Right cardiac atrium (tissue), 5 donors: Measurements from ENCODE around the gene FGF7. TPM values are rescaled to one million over a fixed set of nuclear protein-coding genes. Genes with fewer than 3 reads are reported as not detected.
A peak's percentile ranks its signal among the peaks of the same experiment; 100 is the strongest.

ENCODE experiments used
- ATAC-seq, 2 donors: fragments of 200-7000 bp; cut with Tn5 transposase; one replicate each; pipeline versions ENCODE4 v1.8.0 to v1.9.1; 2020; ENCODE audit warnings: moderate library complexity in 2 of 2, mild to moderate bottlenecking in 1 of 2
- DNase-seq, 3 donors: peaks; one replicate each; pipeline ENCODE4 v3.0.0-alpha.2; 2020
- H3K27ac ChIP-seq: one replicate; pipeline ENCODE4 v1.5.1; 2013; ENCODE audit warnings: mild to moderate bottlenecking, low read length, control low read depth, moderate library complexity
- H3K27me3 ChIP-seq: one replicate; pipeline ENCODE4 v1.6.1; 2013; ENCODE audit not compliant: control insufficient read depth, insufficient read depth
- H3K4me1 ChIP-seq: one replicate; pipeline ENCODE4 v1.6.1; 2013; ENCODE audit warnings: low read length; ENCODE audit not compliant: control insufficient read depth, insufficient read depth
- H3K4me3 ChIP-seq: one replicate; pipeline ENCODE4 v1.5.1; 2013; ENCODE audit warnings: low read length, control low read depth
- H3K9me3 ChIP-seq: one replicate; pipeline ENCODE4 v1.6.1; 2013; ENCODE audit warnings: low read length; ENCODE audit not compliant: control insufficient read depth
- WGBS: extraction: QIAGEN DNeasy Blood & Tissue Kit; methylation state at CpG from one replicate; pipeline ENCODE4 v1.1.7; 2013; 5-methylcytosine and 5-hydroxymethylcytosine counted together
- intact Hi-C, 4 donors: fragments of 100-400 bp; cut with DNase I; formaldehyde crosslinking; loops; one replicate each; pipeline versions ENCODE4 v1.11.0 to v1.14.0; 2022 to 2023
- polyA plus RNA-seq: library from polyadenylated mRNA; stranded (reverse); fragments of 200-250 nt; gene quantifications from one replicate; pipeline ENCODE4 v1.2.3, GENCODE V29; 2013
- total RNA-seq, 4 donors: library from RNA; stranded (reverse); fragmentation: NEBNext Ultra II Directional; extraction: Animal tissue kit (Norgen Biotek cat#: 25700); gene quantifications; one replicate each; pipeline ENCODE4 v1.2.1, GENCODE V29; 2021
- donor health status: healthy with polysubstance abuse.
- donor health status: DM: no; HTN: yes; CAD: no.
- donor health status: DM: no; HTN: no; CAD: no.
- donor health status: DM: no; HTN: yes; CAD: no; lungs with severe emphysema.
- donor health status: DM: yes; HTN: yes; CAD: no.

The FGF7 gene
- total and polyA plus RNA-seq, 5 donors = 21.3 to 50.0 (median 38.3) TPM

- Histone ChIP-seq H3K27ac (peak overlapping the region; percentile 48), H3K4me1 (no peaks in the 10 kb centered on the region), H3K27me3 (no peaks in the 10 kb centered on the region), H3K9me3 (no peaks in the 10 kb centered on the region), H3K4me3 (no peak overlapping the region)
- ATAC-seq (peak; percentile 80 to 84), DNase-seq (peak; percentile 16 to 54 (median 50))
- intact Hi-C loops = no loop called here
- 30% methylated on average over 6 of the region's 6 CpGs for WGBS
These were observed 16.1 kb downstream of the FGF7 start for GRCh38 chr15:49438962-49439631.

GRCh38 chr15:49439678-49440395, 16.8 kb downstream of the FGF7 start:
- DNase-seq = no peak
- no peak overlapping the region for H3K27ac ChIP-seq
- intact Hi-C loops = no loop called here
- 70% methylated on average over 5 of the region's 5 CpGs for WGBS
- H3K4me3 ChIP-seq = no peak overlapping the region
- no peaks in the 10 kb centered on the region for H3K27me3 ChIP-seq
- H3K4me1 ChIP-seq = no peaks in the 10 kb centered on the region
- no peak for ATAC-seq
- no peaks in the 10 kb centered on the region for H3K9me3 ChIP-seq

- H3K27ac ChIP-seq = no peak overlapping the region
These were observed 18.3 kb downstream of the FGF7 start for GRCh38 chr15:49441356-49441755.

GRCh38 chr15:49441816-49442215, 18.8 kb downstream of the FGF7 start:
- intact Hi-C loops = no loop called here
- no peaks in the 10 kb centered on the region for H3K27me3 ChIP-seq
- no peak overlapping the region for H3K4me3 ChIP-seq
- H3K9me3 ChIP-seq = no peaks in the 10 kb centered on the region
- 93% methylated on average over 1 of the region's 1 CpG for WGBS
- ATAC-seq (no peak), DNase-seq (no peak)
- no peaks in the 10 kb centered on the region for H3K4me1 ChIP-seq
- H3K27ac ChIP-seq = no peak overlapping the region

More at GRCh38 chr15:49441356-49441755, 18.3 kb downstream of the FGF7 start:
- intact Hi-C loops = no loop called here
- H3K4me3 ChIP-seq = no peak overlapping the region
- ATAC-seq = no peak
- H3K27me3 ChIP-seq = no peaks in the 10 kb centered on the region
- no peak for DNase-seq
- no peaks in the 10 kb centered on the region for H3K4me1 ChIP-seq
- H3K9me3 ChIP-seq = no peaks in the 10 kb centered on the region

GRCh38 chr15:49452595-49452994, 29.6 kb downstream of the FGF7 start:
- Histone ChIP-seq H3K4me3 (no peak overlapping the region), H3K9me3 (no peaks in the 10 kb centered on the region), H3K27ac (no peak overlapping the region), H3K27me3 (no peaks in the 10 kb centered on the region), H3K4me1 (no peaks in the 10 kb centered on the region)
- intact Hi-C loops = no loop called here
- 83% methylated on average over 1 of the region's 1 CpG for WGBS
- DNase-seq = no peak
- ATAC-seq = no peak

- ATAC-seq (no peak), DNase-seq (no peak)
- no peaks in the 10 kb centered on the region for H3K9me3 ChIP-seq
- H3K4me3 ChIP-seq = no peak overlapping the region
- no peaks in the 10 kb centered on the region for H3K27me3 ChIP-seq
- H3K27ac ChIP-seq = no peak overlapping the region
- intact Hi-C loops = no loop called here
- H3K4me1 ChIP-seq = no peaks in the 10 kb centered on the region
These were observed 33.1 kb downstream of the FGF7 start for GRCh38 chr15:49456166-49456565.

GRCh38 chr15:49458145-49458544, 35.1 kb downstream of the FGF7 start:
- DNase-seq (no peak), ATAC-seq (no peak)
- Histone ChIP-seq H3K4me1 (no peaks in the 10 kb centered on the region), H3K9me3 (no peaks in the 10 kb centered on the region), H3K27me3 (no peaks in the 10 kb centered on the region), H3K27ac (no peak overlapping the region), H3K4me3 (no peak overlapping the region)
- WGBS = 26% methylated on average over 2 of the region's 2 CpGs
- intact Hi-C loops = no loop called here

- no peaks in the 10 kb centered on the region for H3K9me3 ChIP-seq
- 60% methylated on average over 2 of the region's 2 CpGs for WGBS
- DNase-seq (no peak), ATAC-seq (no peak)
- H3K27me3 ChIP-seq = no peaks in the 10 kb centered on the region
- no peak overlapping the region for H3K4me3 ChIP-seq
- H3K4me1 ChIP-seq = no peaks in the 10 kb centered on the region
- H3K27ac ChIP-seq = no peak overlapping the region
- intact Hi-C loops = loop anchor here in 1 of 4 donors (10.0 kb wide), 1 partner anchor 544 kb away; no protein-coding TSS in a partner anchor
These were observed 37.4 kb downstream of the FGF7 start for GRCh38 chr15:49460411-49460941.

GRCh38 chr15:49462232-49462844, 39.3 kb downstream of the FGF7 start:
- Histone ChIP-seq H3K27me3 (no peaks in the 10 kb centered on the region), H3K4me3 (no peak overlapping the region), H3K4me1 (no peaks in the 10 kb centered on the region), H3K27ac (no peak overlapping the region), H3K9me3 (no peaks in the 10 kb centered on the region)
- WGBS = 29% methylated on average over 2 of the region's 2 CpGs
- DNase-seq (no peak), ATAC-seq (peak in 1 of 2 donors; percentile 36)
- intact Hi-C loops = loop anchor here in 1 of 4 donors (10.0 kb wide), 1 partner anchor 542 kb away; no protein-coding TSS in a partner anchor

- Histone ChIP-seq H3K4me3 (no peak overlapping the region), H3K9me3 (no peaks in the 10 kb centered on the region), H3K27ac (no peak overlapping the region), H3K4me1 (no peaks in the 10 kb centered on the region), H3K27me3 (no peaks in the 10 kb centered on the region)
- no peak for DNase-seq
- ATAC-seq = no peak
- WGBS = 72% methylated on average over 3 of the region's 3 CpGs
- intact Hi-C loops = loop anchor here in 1 of 4 donors (10.0 kb wide), 1 partner anchor 540 kb away; no protein-coding TSS in a partner anchor
These were observed 41.5 kb downstream of the FGF7 start for GRCh38 chr15:49464522-49464921.

GRCh38 chr15:49466119-49466518, 43.1 kb downstream of the FGF7 start:
- intact Hi-C loops = loop anchor here in 1 of 4 donors (10.0 kb wide), 1 partner anchor 539 kb away; no protein-coding TSS in a partner anchor
- H3K4me3 ChIP-seq = no peak overlapping the region
- H3K9me3 ChIP-seq = no peaks in the 10 kb centered on the region
- 89% methylated on average over 1 of the region's 1 CpG for WGBS
- H3K27ac ChIP-seq = no peak overlapping the region
- ATAC-seq = no peak
- no peaks in the 10 kb centered on the region for H3K4me1 ChIP-seq
- no peak for DNase-seq
- no peaks in the 10 kb centered on the region for H3K27me3 ChIP-seq
